Erythroblast (primary cell): ENCODE measurements around the gene CMSS1.

ENCODE experiments used
- GATA1 ChIP-seq: IDR thresholded peaks from 2 replicates; pipeline ENCODE4 v1.6.1; 2011; ENCODE audit warnings: low read depth, mild to moderate bottlenecking, control low read depth, low read length, moderate library complexity
- POLR2A ChIP-seq: IDR thresholded peaks from 2 replicates; pipeline ENCODE4 v1.6.1; 2011; ENCODE audit warnings: mild to moderate bottlenecking, low read length

DNA sequence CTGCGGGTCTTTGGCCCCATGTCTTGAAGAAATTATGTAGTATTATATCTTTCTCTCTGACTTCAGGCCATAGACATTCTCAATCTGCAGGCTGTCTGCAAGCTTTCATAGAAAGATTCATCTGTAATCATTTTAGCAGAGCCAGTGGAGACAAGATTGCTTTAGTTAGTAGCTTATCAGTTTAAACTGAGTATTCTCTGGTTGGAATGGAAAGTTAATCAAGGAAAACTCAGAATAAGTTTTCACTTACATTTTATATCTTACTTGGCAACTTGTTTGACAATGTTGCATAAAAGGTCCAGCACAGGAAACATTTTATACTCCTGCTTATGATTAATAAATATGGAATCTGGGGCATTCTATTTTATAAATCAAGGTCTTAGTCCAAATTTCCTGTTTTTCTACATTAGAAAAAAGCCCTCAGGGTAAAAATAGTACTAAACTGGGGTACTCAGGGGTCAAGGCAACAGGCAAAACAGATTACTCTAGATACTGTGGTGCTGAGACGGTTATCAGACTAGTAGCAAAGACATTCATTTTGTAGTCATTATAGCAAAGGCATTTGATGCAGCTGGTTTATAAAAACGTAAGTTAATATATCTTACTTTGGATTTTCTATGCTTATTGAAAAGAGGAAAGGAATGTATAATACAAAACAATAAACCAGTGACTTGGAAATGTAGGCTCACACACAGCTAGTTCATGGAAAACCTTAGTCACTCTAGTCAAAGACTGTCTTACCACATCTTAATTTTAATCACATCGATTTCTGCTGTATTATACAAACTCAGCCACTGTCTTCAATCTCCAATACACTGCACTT lies 341.9 kb downstream of the CMSS1 start:
- no peak for TF ChIP-seq POLR2A
- TF ChIP-seq GATA1 = no peak
